Measurements from ENCODE around the gene BOK. TPM values are rescaled to one million over a fixed set of nuclear protein-coding genes. Genes with fewer than 3 reads are reported as not detected.

The BOK gene
- total and polyA plus RNA-seq, 9 of the 15 experiments (the other 6 are each of a cell fraction or from before 2014, with no cell fraction given) = 0.03 to 3.3 (median 2.0) TPM; not detected in 1

- no peak for FAIRE-seq
- no peak overlapping the region for H3K27ac ChIP-seq (ENCODE audit: extremely low read depth, low read depth, low read length)
- H3K4me2 ChIP-seq (ENCODE audit: insufficient read depth, low read length) = no peak overlapping the region
- no peak for TF ChIP-seq FOSL1 (tag; conservative IDR thresholded peaks at IDR 0.05)
- no peak for TF ChIP-seq GTF2A2 (tag; IDR thresholded peaks at IDR 0.05)
- no peak for TF ChIP-seq ZNF512 (tag; IDR thresholded peaks at IDR 0.05)
- TF ChIP-seq ATF3 (IDR thresholded peaks at IDR 0.05) = no peak
- TF ChIP-seq ATF3 (CRISPR knock-in tag; conservative IDR thresholded peaks at IDR 0.05) = no peak
- TF ChIP-seq CREB1 (IDR thresholded peaks at IDR 0.05) = no peak
- TF ChIP-seq CREB1 (CRISPR knock-in tag; IDR thresholded peaks at IDR 0.05) = no peak
- no peak for TF ChIP-seq POLR2A (conservative IDR thresholded peaks at IDR 0.05)
- TF ChIP-seq, protein P1, sequence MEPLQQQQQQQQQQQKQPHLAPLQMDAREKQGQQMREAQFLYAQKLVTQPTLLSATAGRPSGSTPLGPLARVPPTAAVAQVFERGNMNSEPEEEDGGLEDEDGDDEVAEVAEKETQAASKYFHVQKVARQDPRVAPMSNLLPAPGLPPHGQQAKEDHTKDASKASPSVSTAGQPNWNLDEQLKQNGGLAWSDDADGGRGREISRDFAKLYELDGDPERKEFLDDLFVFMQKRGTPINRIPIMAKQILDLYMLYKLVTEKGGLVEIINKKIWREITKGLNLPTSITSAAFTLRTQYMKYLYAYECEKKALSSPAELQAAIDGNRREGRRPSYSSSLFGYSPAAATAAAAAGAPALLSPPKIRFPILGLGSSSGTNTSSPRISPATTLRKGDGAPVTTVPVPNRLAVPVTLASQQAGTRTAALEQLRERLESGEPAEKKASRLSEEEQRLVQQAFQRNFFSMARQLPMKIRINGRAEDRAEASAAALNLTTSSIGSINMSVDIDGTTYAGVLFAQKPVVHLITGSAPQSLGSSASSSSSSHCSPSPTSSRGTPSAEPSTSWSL (CRISPR knock-in tag; IDR thresholded peaks at IDR 0.05; ENCODE audit: borderline replicate concordance) = no peak
- TF ChIP-seq, protein P2, sequence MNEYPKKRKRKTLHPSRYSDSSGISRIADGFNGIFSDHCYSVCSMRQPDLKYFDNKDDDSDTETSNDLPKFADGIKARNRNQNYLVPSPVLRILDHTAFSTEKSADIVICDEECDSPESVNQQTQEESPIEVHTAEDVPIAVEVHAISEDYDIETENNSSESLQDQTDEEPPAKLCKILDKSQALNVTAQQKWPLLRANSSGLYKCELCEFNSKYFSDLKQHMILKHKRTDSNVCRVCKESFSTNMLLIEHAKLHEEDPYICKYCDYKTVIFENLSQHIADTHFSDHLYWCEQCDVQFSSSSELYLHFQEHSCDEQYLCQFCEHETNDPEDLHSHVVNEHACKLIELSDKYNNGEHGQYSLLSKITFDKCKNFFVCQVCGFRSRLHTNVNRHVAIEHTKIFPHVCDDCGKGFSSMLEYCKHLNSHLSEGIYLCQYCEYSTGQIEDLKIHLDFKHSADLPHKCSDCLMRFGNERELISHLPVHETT (CRISPR knock-in tag; conservative IDR thresholded peaks at IDR 0.05 in 1 of 2, IDR thresholded peaks at IDR 0.05 in 1 of 2) = no peak
- no peak for TF ChIP-seq ZNF174 (CRISPR knock-in tag; IDR thresholded peaks at IDR 0.05)
- TF ChIP-seq CTCFL (IDR thresholded peaks at IDR 0.05; ENCODE audit: borderline replicate concordance, insufficient read depth, low read depth, low read length, poor library complexity, severe bottlenecking) = no peak
- no peak for TF ChIP-seq DNMT1 (IDR thresholded peaks at IDR 0.05)
- TF ChIP-seq CREM (IDR thresholded peaks at IDR 0.05; ENCODE audit: low read depth) = no peak
Observed at GRCh38 chr2:241567776-241568175, 9.2 kb downstream of the BOK start.

More at GRCh38 chr2:241567776-241568175, 9.2 kb downstream of the BOK start:
- no TSS peak for BruUV-seq (replicated peaks)
- H4K20me1 ChIP-seq (replicated peaks; ENCODE audit: control insufficient read depth, insufficient read depth, low read length) = no peaks in the 10 kb centered on the region
- no peaks in the 10 kb centered on the region for H3K79me2 ChIP-seq (ENCODE audit: control insufficient read depth, insufficient read depth, low read length)
- H2AFZ ChIP-seq (ENCODE audit: low read depth, low read length) = no peak overlapping the region
- H3K4me1 ChIP-seq (replicated peaks in 1 of 2; ENCODE audit: control insufficient read depth in 2 of 2, insufficient read depth in 2 of 2, low read length in 2 of 2) = peaks cover 0 to 38% of the 10 kb centered on the region in 2 experiments; a peak in 2 of 5 replicates
- H3K9ac ChIP-seq (ENCODE audit: insufficient read depth in 1 of 2, low read depth in 2 of 2, low read length in 2 of 2) = no peak overlapping the region
- H3K36me3 ChIP-seq (ENCODE audit: control insufficient read depth, insufficient read depth, low read length) = no peaks in the 10 kb centered on the region
- ChIA-PET CTCF (ENCODE audit: low intra/inter-chr PET ratio) (no interaction called here), POLR2A (no interaction called here)
- no peaks in the 10 kb centered on the region for H3K9me1 ChIP-seq (ENCODE audit: control insufficient read depth, insufficient read depth, low read length)
- in situ Hi-C loops (cut with MboI) = no loop called here
- no peaks in the 10 kb centered on the region for H3K27me3 ChIP-seq (ENCODE audit: control insufficient read depth in 2 of 2, insufficient read depth in 2 of 2, low read length in 2 of 2)
- 65% methylated on average over 8 of the region's 8 CpGs for WGBS (ENCODE audit: insufficient coverage, low coverage, missing lambda C conversion rate)
- H3K4me3 ChIP-seq = no peak overlapping the region
- ATAC-seq (no peak), DNase-seq (ENCODE audit: extremely low read depth in 1 of 4, low spot score in 3 of 4) (no peak)
- intact Hi-C loops (cut with micrococcal nuclease) = no loop called here
- H3K9me3 ChIP-seq (replicated peaks; ENCODE audit: control insufficient read depth, insufficient read depth, low read depth, low read length) = no peaks in the 10 kb centered on the region

Data from K562 (cell line).